DND-41 (cell line): ENCODE results near the gene TTC28.
"Not testable (repeated sequence)": the region's sequence is repeated elsewhere in the genome, so short reads cannot be mapped to it uniquely, and the experiment has no call there.

Source experiments
- EZH2 ChIP-seq: IDR thresholded peaks from 3 replicates; pipeline ENCODE4 v1.6.1; 2012; ENCODE audit warnings: borderline replicate concordance, low read depth, mild to moderate bottlenecking, moderate library complexity, low read length, inconsistent platforms; ENCODE audit not compliant: severe bottlenecking
- TF ChIP-seq, protein P1 (sequence below): IDR thresholded peaks from 2 replicates; pipeline ENCODE4 v1.5.1; 2012; ENCODE audit warnings: borderline replicate concordance, low read length, moderate library complexity, mild to moderate bottlenecking; ENCODE audit not compliant: poor library complexity, severe bottlenecking; ENCODE audit errors: extremely low read depth

GRCh38 chr22:28678778-28679610 is 646 bp downstream of the TTC28 start:
- not testable (repeated sequence) for TF ChIP-seq EZH2
- TF ChIP-seq, protein P1, sequence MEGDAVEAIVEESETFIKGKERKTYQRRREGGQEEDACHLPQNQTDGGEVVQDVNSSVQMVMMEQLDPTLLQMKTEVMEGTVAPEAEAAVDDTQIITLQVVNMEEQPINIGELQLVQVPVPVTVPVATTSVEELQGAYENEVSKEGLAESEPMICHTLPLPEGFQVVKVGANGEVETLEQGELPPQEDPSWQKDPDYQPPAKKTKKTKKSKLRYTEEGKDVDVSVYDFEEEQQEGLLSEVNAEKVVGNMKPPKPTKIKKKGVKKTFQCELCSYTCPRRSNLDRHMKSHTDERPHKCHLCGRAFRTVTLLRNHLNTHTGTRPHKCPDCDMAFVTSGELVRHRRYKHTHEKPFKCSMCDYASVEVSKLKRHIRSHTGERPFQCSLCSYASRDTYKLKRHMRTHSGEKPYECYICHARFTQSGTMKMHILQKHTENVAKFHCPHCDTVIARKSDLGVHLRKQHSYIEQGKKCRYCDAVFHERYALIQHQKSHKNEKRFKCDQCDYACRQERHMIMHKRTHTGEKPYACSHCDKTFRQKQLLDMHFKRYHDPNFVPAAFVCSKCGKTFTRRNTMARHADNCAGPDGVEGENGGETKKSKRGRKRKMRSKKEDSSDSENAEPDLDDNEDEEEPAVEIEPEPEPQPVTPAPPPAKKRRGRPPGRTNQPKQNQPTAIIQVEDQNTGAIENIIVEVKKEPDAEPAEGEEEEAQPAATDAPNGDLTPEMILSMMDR: not testable (repeated sequence)
